ENCODE measurements around the gene MEGF11. TPM values are rescaled to one million over a fixed set of nuclear protein-coding genes. Genes with fewer than 3 reads are reported as not detected.

The MEGF11 gene
- total RNA-seq, 1 experiment from 2014 or later: 1.2 TPM

DNA sequence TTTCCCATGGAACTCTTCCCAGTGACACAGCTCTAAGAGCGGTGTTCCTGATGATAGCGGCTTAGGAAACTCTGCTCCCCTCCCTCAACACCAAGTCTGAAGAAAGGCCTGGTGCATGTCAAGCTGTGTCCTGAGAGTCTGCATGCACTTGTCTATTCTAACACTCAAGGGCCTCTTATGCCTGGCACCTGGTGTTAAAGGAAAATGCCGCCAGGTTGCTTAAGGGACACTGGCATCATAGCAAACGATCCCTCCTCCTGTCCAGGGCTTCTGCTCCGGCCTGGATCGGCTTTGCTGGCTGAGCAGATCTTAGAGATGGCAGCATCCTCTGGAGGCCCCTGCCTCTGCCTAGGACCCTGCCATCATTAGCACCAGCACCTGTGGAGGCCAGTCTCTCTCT lies 121.7 kb downstream of the MEGF11 start:
- peaks cover 29 to 56% of the 10 kb centered on the region in 2 experiments for H3K4me1 Mint-ChIP-seq
- DNase-seq: no peak

More for the DNA sequence above, 121.7 kb downstream of the MEGF11 start:
- Histone ChIP-seq H3K4me2 (ENCODE audit: insufficient read depth, insufficient read length, low read length) (no peak overlapping the region), H4K20me1 (ENCODE audit: control insufficient read depth, insufficient read depth, insufficient read length) (no peaks in the 10 kb centered on the region), H2BK120ac (ENCODE audit: low read depth, low read length, poor library complexity, severe bottlenecking) (no peak overlapping the region), H4K91ac (ENCODE audit: insufficient read length, low read depth, low read length) (no peak overlapping the region), H3K4ac (ENCODE audit: low read depth, low read length) (no peak overlapping the region), H2AK5ac (ENCODE audit: insufficient read length, low read length) (no peak overlapping the region), H3K9ac (ENCODE audit: extremely low read depth, insufficient read length, low read length) (no peak overlapping the region), H3K14ac (ENCODE audit: insufficient read depth, low read length) (no peak overlapping the region), H2BK20ac (ENCODE audit: low read depth, low read length, poor library complexity, severe bottlenecking) (no peak overlapping the region), H4K8ac (replicated peaks; ENCODE audit: insufficient read length, low read depth, low read length) (no peak overlapping the region), H3K79me2 (ENCODE audit: insufficient read depth, low read length) (no peaks in the 10 kb centered on the region), H3K23ac (ENCODE audit: insufficient read length, low read depth, low read length) (no peak overlapping the region), H3T11ph (ENCODE audit: low read length) (no peak overlapping the region), H3K23me2 (ENCODE audit: insufficient read length, low read depth, low read length, poor library complexity, severe bottlenecking) (no peaks in the 10 kb centered on the region), H3K27ac (ENCODE audit: insufficient read length, low read depth, low read length) (no peak overlapping the region), H3K9me3 (ENCODE audit: control insufficient read depth, low read depth, low read length) (no peaks in the 10 kb centered on the region), H3K79me1 (ENCODE audit: insufficient read depth, low read depth, low read length, poor library complexity, severe bottlenecking) (no peaks in the 10 kb centered on the region), H2BK15ac (ENCODE audit: low read depth, low read length) (no peak overlapping the region), H3K56ac (ENCODE audit: insufficient read length, low read depth, low read length) (no peak overlapping the region), H3K27me3 (ENCODE audit: insufficient read depth, low read length) (no peaks in the 10 kb centered on the region), H3K18ac (ENCODE audit: insufficient read length, low read depth, low read length) (no peak overlapping the region), H2BK12ac (ENCODE audit: insufficient read length, low read depth, low read length) (no peak overlapping the region), H3K4me1 (ENCODE audit: insufficient read depth, low read length) (0 out of 2 replicates have a peak, but pooled peaks cover 2% of the 10 kb centered on the region), H2AFZ (ENCODE audit: low read length) (no peak overlapping the region), H4K5ac (ENCODE audit: insufficient read length, low read depth, low read length) (no peak overlapping the region), H2BK5ac (ENCODE audit: insufficient read length, low read length) (no peak overlapping the region)
- no peaks in the 10 kb centered on the region for H3K9me3 Mint-ChIP-seq
- H3K27me3 Mint-ChIP-seq (ENCODE audit: low read depth): peaks cover 9% of the 10 kb centered on the region; the same call in 1 of the 2 replicates
- no peak for TF ChIP-seq CTCF (conservative IDR thresholded peaks at IDR 0.05)
- no CpG with 5 or more reads among the region's 6 CpGs for WGBS (ENCODE audit: extremely low coverage, insufficient read length, low lambda C conversion rate)
- no peaks in the 10 kb centered on the region for H3K36me3 Mint-ChIP-seq (ENCODE audit: insufficient read depth in 1 of 3, low read depth in 3 of 3)
- no peak overlapping the region for H3K27ac Mint-ChIP-seq
- H3K4me3 Mint-ChIP-seq: no peak overlapping the region
